ENCODE data around the gene MNX1. TPM values are rescaled to one million over a fixed set of nuclear protein-coding genes. Genes with fewer than 3 reads are reported as not detected.
A peak's percentile ranks its signal among the peaks of the same experiment; 100 is the strongest.

Gene MNX1
- total RNA-seq, 4 donors from 2014 or later: not detected

GRCh38 chr7:156979711-156980110 lies 30.8 kb downstream of the MNX1 start:
- Histone ChIP-seq H3K4me1 (no peaks in the 10 kb centered on the region), H3K27ac (no peak overlapping the region), H3K9me3 (peaks cover 0 to 15% (median 0%) of the 10 kb centered on the region in 3 donors), H3K36me3 (peaks cover 0 to 45% of the 10 kb centered on the region in 2 donors), H3K4me3 (no peak overlapping the region), H3K27me3 (no peaks in the 10 kb centered on the region)
- no peak for ATAC-seq
- WGBS, 2 donors (ENCODE audit: low coverage in 1 of 2): 90 to 100% methylated on average over 3 to 4 of the region's 4 CpGs
- TF ChIP-seq POLR2A (IDR thresholded peaks at IDR 0.05) (no peak), EP300 (IDR thresholded peaks at IDR 0.05) (no peak), POLR2AphosphoS5 (IDR thresholded peaks at IDR 0.05) (no peak), CTCF (IDR thresholded peaks at IDR 0.05) (no peak)

GRCh38 chr7:156979007-156979606 lies 31.4 kb downstream of the MNX1 start:
- Histone ChIP-seq H3K4me3 (no peak overlapping the region), H3K27ac (no peak overlapping the region), H3K27me3 (no peaks in the 10 kb centered on the region), H3K36me3 (peaks cover 0 to 48% of the 10 kb centered on the region in 2 donors), H3K9me3 (peaks cover 0 to 15% (median 0%) of the 10 kb centered on the region in 3 donors), H3K4me1 (no peaks in the 10 kb centered on the region)
- WGBS, 2 donors (ENCODE audit: low coverage in 1 of 2): 92% methylated on average over 1 of the region's 1 CpG; no CpG with 5 or more reads in 1 of the 2 donors
- TF ChIP-seq POLR2AphosphoS5 (IDR thresholded peaks at IDR 0.05) (no peak), EP300 (IDR thresholded peaks at IDR 0.05) (no peak), CTCF (IDR thresholded peaks at IDR 0.05) (no peak), POLR2A (IDR thresholded peaks at IDR 0.05) (no peak)
- ATAC-seq: no peak

- no peaks in the 10 kb centered on the region for H3K4me1 ChIP-seq
- H3K9me3 ChIP-seq: peaks cover 0 to 15% (median 0%) of the 10 kb centered on the region in 3 donors
- H3K27me3 ChIP-seq: no peaks in the 10 kb centered on the region
- WGBS, 2 donors (ENCODE audit: low coverage in 1 of 2): 89 to 100% methylated on average over 2 to 4 of the region's 5 CpGs
- H3K36me3 ChIP-seq: peaks cover 0 to 70% of the 10 kb centered on the region in 2 donors
- ATAC-seq: no peak
- no peak overlapping the region for H3K27ac ChIP-seq
- TF ChIP-seq EP300 (IDR thresholded peaks at IDR 0.05) (no peak), POLR2A (IDR thresholded peaks at IDR 0.05) (no peak), POLR2AphosphoS5 (IDR thresholded peaks at IDR 0.05) (no peak), CTCF (IDR thresholded peaks at IDR 0.05) (no peak)
- H3K4me3 ChIP-seq: no peak overlapping the region
Measured at GRCh38 chr7:156975620-156976019, 34.8 kb downstream of the MNX1 start.

GRCh38 chr7:156969972-156970420 lies 40.5 kb downstream of the MNX1 start:
- Histone ChIP-seq H3K27me3 (no peaks in the 10 kb centered on the region), H3K4me3 (no peak overlapping the region), H3K27ac (no peak overlapping the region), H3K9me3 (no peaks in the 10 kb centered on the region), H3K4me1 (no peaks in the 10 kb centered on the region), H3K36me3 (peaks cover 0 to 93% of the 10 kb centered on the region in 2 donors)
- TF ChIP-seq POLR2AphosphoS5 (IDR thresholded peaks at IDR 0.05): no peak
- TF ChIP-seq CTCF (IDR thresholded peaks at IDR 0.05): peak in 2 of 4 experiments; percentile 13 to 36
- no peak for TF ChIP-seq EP300 (IDR thresholded peaks at IDR 0.05)
- no peak for TF ChIP-seq POLR2A (IDR thresholded peaks at IDR 0.05)
- WGBS, 2 donors (ENCODE audit: low coverage in 1 of 2): 45 to 53% methylated on average over 3 of the region's 3 CpGs
- no peak for ATAC-seq

- TF ChIP-seq CTCF (IDR thresholded peaks at IDR 0.05): no peak
- no peak for TF ChIP-seq EP300 (IDR thresholded peaks at IDR 0.05)
- no peak for TF ChIP-seq POLR2A (IDR thresholded peaks at IDR 0.05)
- H3K4me1 ChIP-seq: no peaks in the 10 kb centered on the region
- 86 to 95% methylated on average over 13 to 20 of the region's 27 CpGs for WGBS, 2 donors (ENCODE audit: low coverage in 1 of 2)
- no peak overlapping the region for H3K4me3 ChIP-seq
- H3K36me3 ChIP-seq: peaks cover 0 to 100% of the 10 kb centered on the region in 2 donors
- H3K27me3 ChIP-seq: no peaks in the 10 kb centered on the region
- no peaks in the 10 kb centered on the region for H3K9me3 ChIP-seq
- no peak for ATAC-seq
- no peak overlapping the region for H3K27ac ChIP-seq
Measured at GRCh38 chr7:156968183-156968582, 42.3 kb downstream of the MNX1 start.
